HT1080 (cell line): Measurements from ENCODE around the gene CSE1L. TPM values are rescaled to one million over a fixed set of nuclear protein-coding genes. Genes with fewer than 3 reads are reported as not detected.
"Not testable (repeated sequence)": the region's sequence is repeated elsewhere in the genome, so short reads cannot be mapped to it uniquely, and the experiment has no call there.

Experiments used
- DNase-seq: peaks from one replicate; pipeline ENCODE4 v3.0.0-alpha.2; 2015; ENCODE audit warnings: low read depth
- polyA plus RNA-seq, 2 experiments: library from polyadenylated mRNA; depleted of rRNA; stranded (reverse); fragments of >200 nt; gene quantifications; 2 replicates each; pipeline ENCODE4 v1.2.3, GENCODE V29; 2015
- total RNA-seq: library from RNA; depleted of rRNA; stranded (reverse); fragments of >200 nt; shearing (Covaris generic); gene quantifications from 2 replicates; pipeline ENCODE4 v1.2.3, GENCODE V29; 2014; rRNA removed

CSE1L gene, protein sequence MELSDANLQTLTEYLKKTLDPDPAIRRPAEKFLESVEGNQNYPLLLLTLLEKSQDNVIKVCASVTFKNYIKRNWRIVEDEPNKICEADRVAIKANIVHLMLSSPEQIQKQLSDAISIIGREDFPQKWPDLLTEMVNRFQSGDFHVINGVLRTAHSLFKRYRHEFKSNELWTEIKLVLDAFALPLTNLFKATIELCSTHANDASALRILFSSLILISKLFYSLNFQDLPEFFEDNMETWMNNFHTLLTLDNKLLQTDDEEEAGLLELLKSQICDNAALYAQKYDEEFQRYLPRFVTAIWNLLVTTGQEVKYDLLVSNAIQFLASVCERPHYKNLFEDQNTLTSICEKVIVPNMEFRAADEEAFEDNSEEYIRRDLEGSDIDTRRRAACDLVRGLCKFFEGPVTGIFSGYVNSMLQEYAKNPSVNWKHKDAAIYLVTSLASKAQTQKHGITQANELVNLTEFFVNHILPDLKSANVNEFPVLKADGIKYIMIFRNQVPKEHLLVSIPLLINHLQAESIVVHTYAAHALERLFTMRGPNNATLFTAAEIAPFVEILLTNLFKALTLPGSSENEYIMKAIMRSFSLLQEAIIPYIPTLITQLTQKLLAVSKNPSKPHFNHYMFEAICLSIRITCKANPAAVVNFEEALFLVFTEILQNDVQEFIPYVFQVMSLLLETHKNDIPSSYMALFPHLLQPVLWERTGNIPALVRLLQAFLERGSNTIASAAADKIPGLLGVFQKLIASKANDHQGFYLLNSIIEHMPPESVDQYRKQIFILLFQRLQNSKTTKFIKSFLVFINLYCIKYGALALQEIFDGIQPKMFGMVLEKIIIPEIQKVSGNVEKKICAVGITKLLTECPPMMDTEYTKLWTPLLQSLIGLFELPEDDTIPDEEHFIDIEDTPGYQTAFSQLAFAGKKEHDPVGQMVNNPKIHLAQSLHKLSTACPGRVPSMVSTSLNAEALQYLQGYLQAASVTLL
- 172 and 185 TPM in 2 replicates for total RNA-seq
- 141 and 170 TPM in 2 replicates for polyA plus RNA-seq (2015; cell fraction: cytosol; rRNA removed)
- 232 and 288 TPM in 2 replicates for polyA plus RNA-seq (2015; cell fraction: nucleus; rRNA removed)

DNA sequence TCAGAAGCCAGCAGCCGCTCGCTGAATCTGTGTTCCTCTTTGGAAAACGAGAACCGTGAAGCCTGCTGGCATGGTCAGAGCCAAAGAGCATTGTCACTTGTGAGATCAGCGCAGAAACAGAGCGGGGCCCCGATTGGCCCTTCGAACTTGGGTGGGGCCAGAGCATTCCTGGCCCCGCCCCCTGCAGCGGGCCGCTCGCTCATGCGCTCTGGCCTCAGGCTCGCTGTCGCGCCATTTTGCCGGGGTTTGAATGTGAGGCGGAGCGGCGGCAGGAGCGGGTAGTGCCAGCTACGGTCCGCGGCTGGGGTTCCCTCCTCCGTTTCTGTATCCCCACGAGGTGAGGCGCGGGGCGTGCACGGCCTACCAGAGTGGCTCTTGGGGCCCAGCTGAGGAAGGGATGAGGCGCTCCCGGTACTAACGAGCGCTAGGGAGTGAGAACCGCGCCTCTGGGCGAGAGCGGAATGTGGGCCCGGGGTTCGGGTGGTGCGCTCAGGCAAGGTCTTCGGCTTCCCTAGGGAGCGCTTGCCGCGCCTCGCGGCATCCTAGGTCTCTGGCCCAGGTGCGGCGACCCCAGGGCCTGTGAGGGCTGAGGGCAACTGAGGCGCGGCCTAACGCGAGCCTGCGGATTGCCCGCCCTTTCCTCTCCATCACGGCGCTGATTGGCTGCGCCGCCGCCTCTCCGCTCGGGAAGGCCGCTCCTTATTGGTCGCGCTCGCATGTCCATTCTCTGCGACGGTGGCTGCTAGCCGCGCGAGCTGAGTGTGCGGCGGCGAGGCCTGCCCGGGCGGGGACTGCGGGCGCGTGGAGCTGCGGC, at the start of gene CSE1L:
TSS of gene CSE1L (plus strand) at position 226 of the 814 bp plus-strand sequence. CDS start 12,152 bp downstream, outside the sequence.
- DNase-seq: peak; percentile 92

DNA sequence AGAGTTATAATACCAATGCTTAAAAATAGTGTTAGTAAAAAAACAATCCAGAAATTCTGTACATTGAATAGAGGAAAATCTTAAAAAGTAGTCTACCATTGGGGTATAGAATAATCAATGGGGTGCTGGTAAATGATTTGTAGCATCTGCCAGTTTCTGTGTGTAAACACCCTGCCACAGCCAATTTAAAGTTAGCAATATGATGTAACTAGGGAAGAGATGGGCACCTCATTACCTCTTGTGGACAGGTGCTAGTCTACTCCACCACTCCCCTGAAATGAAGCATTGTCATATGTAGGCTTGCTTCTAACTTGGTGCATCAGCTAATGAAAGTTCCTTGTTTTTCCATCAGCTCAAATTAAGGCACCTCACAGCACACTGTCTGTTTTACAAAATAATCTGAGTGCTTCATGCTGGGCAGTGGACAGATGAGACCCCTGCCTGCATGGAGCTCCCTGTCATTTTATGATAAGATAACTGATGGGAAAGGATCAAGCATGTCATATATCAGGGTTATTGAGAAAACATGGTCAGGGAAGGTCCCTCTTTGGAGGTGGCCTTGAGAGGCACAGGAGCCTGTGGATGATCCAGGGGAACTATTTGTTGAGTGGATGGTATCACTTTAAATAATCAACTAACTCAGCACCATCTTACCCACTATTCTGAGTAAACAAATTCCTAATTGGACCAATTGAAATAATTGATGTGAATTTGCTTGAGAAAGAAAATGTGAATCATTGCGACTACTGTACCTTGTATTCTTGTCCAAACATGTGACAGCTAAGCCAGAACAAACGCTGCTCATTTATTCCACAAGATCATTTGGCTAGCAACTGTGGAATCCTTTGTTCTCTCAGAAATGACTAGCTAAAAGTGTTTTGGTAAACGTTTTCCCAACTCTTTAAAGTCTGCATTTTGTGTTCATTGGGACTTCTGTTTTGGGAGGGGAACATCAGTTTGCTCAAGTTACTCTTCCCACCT, 45.9 kb upstream of the CSE1L start:
- DNase-seq: no peak

DNA sequence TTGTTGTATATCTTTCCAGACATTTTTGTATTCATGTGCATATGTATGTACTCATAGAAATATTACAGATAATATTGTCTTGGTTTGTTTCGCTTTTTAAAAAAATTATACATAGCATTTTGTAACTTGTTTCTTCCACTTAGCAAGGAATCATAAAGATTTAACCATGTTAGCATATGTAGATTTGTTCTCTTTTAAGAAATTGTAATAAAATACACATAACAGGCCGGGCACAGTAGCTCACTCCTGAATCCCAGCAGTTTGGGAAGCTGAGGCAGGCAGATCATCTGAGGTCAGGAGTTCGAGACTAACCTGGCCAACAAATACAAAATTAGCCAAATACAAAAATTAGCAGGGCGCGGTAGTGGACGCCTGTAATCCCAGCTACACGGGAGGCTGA, 44.4 kb upstream of the CSE1L start:
- DNase-seq: no peak

DNA sequence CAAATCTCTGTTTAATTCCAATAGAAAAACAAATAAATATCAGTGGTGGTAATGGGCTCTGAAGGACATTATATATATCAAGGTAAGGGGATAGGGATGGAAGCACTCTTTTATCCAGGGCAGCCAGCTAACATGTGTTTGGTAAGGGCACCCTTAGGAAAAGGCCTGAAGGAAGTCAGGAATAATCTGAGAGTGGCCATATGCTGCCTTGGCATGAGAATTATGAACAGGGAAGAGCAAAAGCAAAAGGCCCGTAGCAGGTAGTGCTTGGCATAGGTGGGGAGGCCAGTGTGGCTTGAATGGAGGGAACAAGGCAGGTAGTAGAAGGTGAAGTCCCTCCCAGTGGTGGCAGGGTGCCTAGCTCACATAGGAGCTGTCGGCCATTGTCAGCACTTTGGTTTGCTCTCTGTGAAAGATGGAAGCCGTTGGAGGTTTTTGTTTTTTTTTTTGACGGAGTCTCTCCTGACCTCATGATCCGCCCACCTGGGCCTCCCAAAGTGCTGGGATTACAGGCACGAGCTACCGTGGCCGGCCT, 39.6 kb upstream of the CSE1L start:
- no peak for DNase-seq

DNA sequence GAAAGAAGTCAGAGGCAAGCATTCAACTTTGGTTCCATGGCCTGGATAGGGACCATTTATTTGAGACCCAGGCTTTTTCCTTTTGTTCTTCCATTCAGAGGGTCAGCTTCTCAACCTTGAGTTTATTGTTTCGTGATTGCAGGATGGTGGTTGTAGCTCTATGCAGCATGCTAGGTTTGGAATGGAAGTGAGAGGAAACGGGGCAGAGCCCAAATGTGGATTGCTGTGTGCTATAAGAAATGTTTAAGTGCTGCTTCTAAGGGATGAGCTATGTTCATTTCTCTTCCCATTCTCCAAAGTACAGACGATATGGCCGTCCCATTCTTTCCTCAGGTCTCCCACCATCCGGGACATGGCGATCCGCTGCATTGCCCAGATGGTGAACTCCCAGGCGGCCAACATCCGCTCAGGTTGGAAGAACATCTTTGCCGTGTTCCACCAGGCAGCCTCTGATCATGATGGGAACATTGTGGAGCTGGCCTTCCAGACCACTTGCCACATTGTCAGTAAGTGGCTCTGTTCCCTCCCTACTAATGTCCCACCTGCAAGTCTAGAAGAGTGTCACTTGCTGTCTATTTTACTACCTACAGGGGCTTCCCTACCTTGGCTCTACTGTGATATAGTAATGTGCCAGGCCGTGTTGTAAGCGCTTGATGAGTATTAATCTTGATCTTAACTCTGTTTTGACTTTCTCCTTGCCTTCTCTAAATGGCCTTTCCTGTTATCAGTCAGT, 36.0 kb upstream of the CSE1L start:
- no peak for DNase-seq

DNA sequence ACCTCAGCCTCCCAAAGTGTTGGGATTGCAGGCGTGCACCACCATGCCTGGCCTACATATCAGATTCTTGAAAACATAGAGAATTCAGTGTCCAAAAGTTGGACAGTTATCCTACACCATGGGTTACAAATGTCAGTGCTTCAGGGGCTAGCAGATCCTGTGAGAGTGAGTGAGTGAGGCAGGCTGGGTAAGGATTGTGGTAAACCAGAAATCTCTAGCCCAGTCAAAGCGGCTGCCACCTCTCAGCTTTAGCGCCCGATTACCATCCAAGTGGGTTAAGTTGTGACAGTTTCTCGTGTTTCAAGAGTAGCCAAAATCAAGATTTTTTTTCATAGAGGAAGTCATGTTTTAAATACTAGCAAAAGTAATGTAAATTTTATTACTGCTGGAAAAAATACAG, 21.9 kb upstream of the CSE1L start:
- no peak for DNase-seq

DNA sequence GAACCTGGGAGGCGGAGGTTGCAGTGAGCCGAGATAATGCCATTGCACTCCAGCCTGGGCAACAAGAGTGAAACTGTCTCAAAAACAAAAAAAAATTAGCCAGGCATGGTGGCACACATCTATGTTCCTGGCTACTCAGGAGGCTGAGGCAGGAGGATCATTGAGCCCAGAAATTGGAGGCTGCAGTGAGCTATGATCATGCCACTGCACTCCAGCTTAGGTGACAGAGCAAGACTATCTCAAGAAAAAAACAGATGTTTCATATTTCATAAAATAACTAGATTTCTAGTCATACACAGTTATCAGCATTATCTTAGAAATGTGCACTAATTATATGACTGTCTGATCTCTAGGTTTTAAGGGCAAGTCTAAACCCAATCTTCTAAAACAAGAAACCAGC, 17.9 kb upstream of the CSE1L start:
- DNase-seq: not testable (repeated sequence)

DNA sequence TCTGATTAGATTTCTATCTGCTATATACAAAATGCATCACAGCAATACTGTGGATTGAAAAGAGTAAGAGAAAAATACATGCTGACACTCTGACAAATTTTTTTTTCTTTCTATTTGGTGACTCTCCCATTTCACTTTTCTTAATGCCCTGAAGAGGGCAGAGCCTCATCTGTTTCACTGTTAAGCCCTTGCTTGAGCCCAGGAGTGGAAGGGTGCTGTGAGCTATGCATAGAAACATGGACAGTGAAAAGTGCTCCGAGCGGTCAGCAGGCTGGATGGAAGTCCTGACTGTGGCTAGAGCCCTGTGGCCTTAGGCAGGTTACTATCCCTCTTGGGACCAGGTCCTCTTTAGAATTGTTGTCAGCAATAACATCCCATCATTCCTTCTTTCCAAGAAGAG, 17.4 kb upstream of the CSE1L start:
- DNase-seq: no peak

DNA sequence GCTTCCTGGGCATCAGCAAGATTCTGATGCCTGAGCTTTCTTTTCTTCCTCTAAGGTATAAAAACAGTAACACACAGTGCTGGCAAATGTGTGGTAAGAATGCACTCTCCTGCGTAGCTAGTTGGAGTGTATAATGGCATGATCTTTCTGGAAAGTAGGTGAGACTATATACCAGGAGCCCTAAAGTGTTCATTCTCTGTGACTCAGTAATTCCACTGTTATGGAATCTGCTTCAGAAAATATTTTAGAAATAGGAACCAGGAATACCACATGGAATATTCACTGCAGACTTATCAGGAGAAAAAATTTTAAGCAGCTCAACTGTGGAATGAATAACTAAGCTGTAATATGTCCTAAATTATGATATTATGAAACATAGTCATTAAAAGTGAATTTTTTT, 16.9 kb upstream of the CSE1L start:
- no peak for DNase-seq

DNA sequence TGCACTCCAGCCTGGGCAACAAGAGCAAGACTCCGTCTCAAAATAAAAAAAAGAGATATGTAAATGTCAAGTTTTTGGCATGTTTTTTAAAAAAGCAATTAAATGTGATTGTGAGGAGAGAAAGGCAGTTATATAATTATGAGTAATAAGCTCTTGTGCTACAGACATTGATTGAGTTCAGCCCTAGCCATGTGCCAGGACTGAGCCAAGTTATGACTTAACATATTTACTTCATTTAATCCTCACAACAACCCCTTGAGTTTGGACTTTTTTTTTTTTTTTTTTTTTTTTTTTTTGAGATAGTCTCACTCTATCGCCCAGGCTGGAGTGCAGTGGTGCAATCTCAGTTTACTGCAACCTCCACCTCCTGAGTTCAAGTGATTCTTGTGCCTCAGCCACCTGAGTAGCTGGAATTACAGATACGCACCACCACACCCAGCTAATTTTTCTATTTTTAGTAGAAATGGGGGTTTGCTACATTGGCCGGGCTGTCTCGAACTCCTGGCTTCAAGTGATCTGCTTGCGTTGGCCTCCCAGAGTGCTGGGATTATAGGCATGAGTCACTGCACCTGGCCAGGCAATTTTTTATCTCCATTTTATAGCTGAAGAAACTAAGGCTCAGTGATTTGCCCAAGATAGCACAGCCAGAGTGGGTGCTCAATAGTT, 15.0 kb upstream of the CSE1L start:
- DNase-seq: no peak

DNA sequence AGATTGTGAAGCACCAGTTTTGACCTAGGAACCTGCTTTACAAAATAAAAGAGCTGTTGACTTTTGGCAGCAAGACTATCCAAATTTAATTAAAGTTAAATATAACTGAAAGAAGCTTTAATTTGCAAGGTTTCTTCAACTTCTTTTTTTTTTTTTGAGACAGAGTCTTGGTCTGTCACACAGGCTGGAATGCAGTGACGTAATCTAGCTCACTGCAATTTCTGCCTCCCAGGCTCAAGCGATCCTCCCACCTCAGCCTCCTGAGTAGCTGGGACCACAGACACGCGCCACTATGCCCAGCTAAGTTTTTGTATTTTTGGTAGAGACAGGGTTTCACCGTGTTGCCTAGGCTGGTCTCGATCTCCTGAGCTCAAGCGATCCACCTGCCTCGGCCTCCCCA, 13.7 kb upstream of the CSE1L start:
- DNase-seq: no peak

DNA sequence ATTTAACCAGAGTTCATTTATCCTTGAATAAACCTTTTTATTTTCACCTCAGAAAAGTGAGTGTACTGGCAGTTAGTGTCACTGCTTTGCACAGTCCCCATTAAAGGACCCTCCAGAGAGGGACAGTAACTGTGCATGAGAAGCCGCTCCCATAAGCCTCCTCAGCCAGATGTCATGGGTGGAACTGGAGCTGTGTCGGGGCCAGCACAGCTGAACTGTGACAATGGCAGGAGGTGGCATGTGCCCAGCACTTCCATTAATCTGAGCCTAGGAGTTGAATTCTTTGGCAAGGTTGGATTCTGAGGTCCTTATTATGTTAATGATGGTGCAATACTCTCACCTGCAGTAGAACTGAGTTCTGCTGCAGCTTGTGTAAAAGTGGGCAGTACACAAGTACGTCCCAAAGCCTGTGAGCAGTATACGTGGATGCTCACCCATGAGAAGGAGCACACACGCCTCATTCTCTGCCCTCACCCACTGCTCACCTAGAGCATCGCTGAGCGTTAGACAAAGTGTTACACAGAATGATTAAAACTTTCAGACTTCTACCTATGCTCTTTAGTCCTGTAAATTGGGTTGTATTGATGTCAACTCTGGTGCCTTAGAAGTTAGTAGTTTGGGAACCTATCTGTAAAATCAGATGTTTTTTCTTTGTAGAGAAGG, 11.9 kb upstream of the CSE1L start:
- DNase-seq: no peak

DNA sequence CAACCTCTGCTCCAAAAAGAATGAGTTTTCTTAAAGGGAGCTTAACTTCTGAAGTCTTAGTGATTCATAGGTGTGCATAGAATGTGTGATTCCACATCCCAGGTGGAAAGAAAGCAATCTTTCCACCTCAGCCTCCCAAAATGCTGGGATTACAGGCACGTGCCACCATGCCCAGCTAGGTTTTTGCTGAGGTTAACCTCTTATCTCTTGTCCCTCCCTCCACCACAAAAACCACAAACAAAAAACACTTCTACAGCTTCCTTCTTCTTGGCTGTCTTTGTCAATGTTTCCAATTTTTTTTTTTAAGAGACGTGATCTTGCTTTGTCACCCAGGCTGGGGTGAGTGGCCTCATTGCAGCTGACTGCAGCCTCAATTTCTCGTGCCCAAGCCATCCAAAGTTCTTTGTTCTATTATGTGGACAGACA, 8.1 kb upstream of the CSE1L start:
- DNase-seq: no peak

DNA sequence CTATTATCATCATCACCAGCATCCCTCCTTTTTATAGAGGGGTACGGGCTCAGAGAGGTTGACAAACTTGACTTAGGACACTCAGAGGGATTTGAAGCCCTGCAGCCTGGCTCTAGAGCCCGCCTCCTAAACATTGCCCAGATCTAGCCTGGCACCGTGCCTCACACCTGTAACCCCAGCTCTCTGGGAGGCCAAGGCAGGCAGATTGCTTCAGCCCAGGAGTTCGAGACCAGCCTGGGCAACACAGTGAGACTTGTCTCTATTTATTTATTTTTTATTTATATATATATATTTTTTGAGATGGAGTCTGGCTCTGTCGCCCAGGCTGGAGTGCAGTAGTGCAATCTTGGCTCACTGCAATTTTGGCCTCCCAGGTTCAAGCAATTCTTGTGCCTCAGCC, 6.3 kb upstream of the CSE1L start:
- no peak for DNase-seq

DNA sequence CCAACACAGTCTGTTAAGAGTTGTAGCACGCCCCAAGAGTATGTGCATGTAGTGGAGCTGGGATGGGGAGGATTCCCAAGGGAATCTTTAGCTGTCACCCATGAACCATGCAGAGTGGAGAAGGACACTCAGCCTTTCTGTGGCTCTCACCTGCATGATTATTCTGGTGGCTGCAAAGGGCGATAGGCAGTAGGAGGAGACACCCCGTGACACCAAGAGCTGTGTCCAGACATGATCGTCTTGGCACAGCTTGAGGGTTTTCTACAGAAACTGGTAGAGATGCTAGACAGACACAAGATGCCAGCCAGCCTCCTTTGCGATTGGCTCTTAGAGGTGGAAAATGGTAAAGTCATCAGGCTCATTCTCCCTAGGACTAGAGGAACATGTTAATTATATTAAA, 3.1 kb upstream of the CSE1L start:
- no peak for DNase-seq

DNA sequence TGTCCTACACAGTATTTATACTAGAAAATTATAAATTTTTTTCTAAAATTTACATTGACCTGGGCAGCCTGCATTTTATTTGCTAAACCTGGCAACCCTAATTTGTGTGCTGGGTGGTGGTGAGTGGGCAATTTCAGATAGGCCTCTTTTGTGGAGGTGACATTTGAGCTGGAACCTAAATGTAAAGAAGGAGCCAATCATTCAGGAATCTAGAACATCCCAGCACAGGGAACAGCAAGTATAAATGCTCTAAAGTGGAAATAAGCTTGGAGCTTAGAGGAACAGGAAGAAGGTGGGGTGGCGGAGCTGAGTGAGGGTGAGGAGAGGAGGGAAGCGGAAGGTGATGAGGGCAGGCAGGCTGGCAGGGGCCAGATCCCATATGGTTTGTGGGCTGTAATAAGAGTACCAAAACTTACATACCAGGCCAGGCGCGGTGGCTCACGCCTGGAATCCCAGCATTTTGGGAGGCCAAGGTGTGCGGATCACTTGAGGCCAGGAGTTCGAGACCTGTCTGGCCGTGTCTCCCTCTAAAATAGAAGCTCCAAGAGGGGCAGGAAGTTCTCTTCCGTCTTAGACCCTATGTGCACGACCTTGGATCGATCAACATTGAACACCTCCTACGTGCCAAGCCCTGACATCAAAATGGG, 549 bp upstream of the CSE1L start:
- DNase-seq: peak; percentile 37

DNA sequence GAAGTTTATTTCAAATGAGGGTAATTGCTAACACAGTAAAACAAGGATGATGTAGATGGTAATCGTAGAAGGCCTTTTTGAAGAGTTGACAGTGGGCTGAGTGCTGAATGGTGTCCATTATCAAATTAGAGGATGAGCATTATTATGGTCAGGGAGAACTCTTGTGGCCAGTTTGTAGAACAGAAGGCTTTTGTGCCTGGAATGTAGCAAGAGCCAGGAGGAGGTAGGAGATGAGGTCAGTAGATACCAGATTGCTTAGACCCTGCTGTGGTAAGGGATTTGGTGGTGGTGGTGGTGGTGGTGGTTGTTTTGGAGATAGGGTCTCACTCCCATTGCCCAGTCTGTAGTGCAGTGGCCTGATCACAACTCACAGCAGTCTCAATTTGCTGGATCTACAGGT, 6.2 kb downstream of the CSE1L start:
- peak; percentile 38 for DNase-seq
